HepG2 (cell line): ENCODE data around the gene CST4. TPM values are rescaled to one million over a fixed set of nuclear protein-coding genes. Genes with fewer than 3 reads are reported as not detected.
A peak's percentile ranks its signal among the peaks of the same experiment; 100 is the strongest.

ENCODE experiments used
- AKAP8 ChIP-seq: sonication (generic); formaldehyde crosslinking; IDR thresholded peaks from 2 replicates; pipeline ENCODE4 v1.5.1; 2020; ENCODE audit warnings: mild to moderate bottlenecking, missing genetic modification reagents
- CEBPB ChIP-seq: IDR thresholded peaks from 2 replicates; pipeline ENCODE4 v1.6.1; 2011; ENCODE audit warnings: low read depth, low read length, improper control_type of control experiment, borderline replicate concordance
- DNMT1 ChIP-seq: sonication (generic); formaldehyde crosslinking; IDR thresholded peaks from 2 replicates; pipeline ENCODE4 v1.5.1; 2020; ENCODE audit warnings: mild to moderate bottlenecking, missing genetic modification reagents
- FUBP1 ChIP-seq: sonication (generic); formaldehyde crosslinking; IDR thresholded peaks from 2 replicates; pipeline ENCODE4 v1.5.1; 2020; ENCODE audit warnings: missing genetic modification reagents, mild to moderate bottlenecking, borderline replicate concordance
- MLXIP ChIP-seq: sonication (generic); formaldehyde crosslinking; IDR thresholded peaks from 2 replicates; pipeline ENCODE4 v1.9.0; 2021; ENCODE audit warnings: missing genetic modification reagents, borderline replicate concordance
- MTF1 ChIP-seq: sonication (generic); formaldehyde crosslinking; IDR thresholded peaks from 2 replicates; pipeline ENCODE4 v1.5.0; 2020; ENCODE audit warnings: missing genetic modification reagents
- NPAS2 ChIP-seq: sonication (generic); formaldehyde crosslinking; IDR thresholded peaks from 2 replicates; pipeline ENCODE4 v1.8.0; 2022; ENCODE audit warnings: mild to moderate bottlenecking, missing genetic modification reagents, borderline replicate concordance
- SIN3A ChIP-seq: IDR thresholded peaks from 2 replicates; pipeline ENCODE4 v1.6.1; 2011; ENCODE audit warnings: low read depth, mild to moderate bottlenecking, control low read depth, low read length, borderline replicate concordance
- TARDBP ChIP-seq: sonication (generic); formaldehyde crosslinking; IDR thresholded peaks from 2 replicates; pipeline ENCODE4 v1.8.0; 2022; ENCODE audit warnings: mild to moderate bottlenecking, missing genetic modification reagents
- XRCC5 ChIP-seq: fragments of 200-400 bp; formaldehyde crosslinking; optimal IDR thresholded peaks from 2 replicates; pipeline ENCODE3; 2017; ENCODE audit warnings: mild to moderate bottlenecking, low read length
- ZNF605 ChIP-seq: sonication (generic); formaldehyde crosslinking; IDR thresholded peaks from 2 replicates; pipeline ENCODE4 v1.8.0; 2022; ENCODE audit warnings: mild to moderate bottlenecking, missing genetic modification reagents
- ZNF7 ChIP-seq: IDR thresholded peaks from 2 replicates; pipeline ENCODE4 v1.6.1; 2016; ENCODE audit warnings: missing biosample characterization, missing genetic modification reagents
- ZNF724P ChIP-seq: sonication (generic); formaldehyde crosslinking; IDR thresholded peaks from 2 replicates; pipeline ENCODE4 v1.8.0; 2022; ENCODE audit warnings: missing genetic modification reagents, borderline replicate concordance
- polyA plus RNA-seq, 8 experiments: library from polyadenylated mRNA; depleted of rRNA in 3 of 8; stranded (reverse) in 7 of 8; unstranded in 1 of 8; fragments of >200 nt; fragmentation: Illumina TruSeq in 4 of 8; extraction: Trizol in 4 of 8; gene quantifications; 2 replicates each; pipeline versions ENCODE4 v1.2.1 to v1.2.3, GENCODE V29; 2011 to 2016; ENCODE audit warnings: low read depth in 4 of 8, missing spikeins in 1 of 8, mixed read lengths in 1 of 8; ENCODE audit not compliant: insufficient read depth in 1 of 8
- total RNA-seq, 5 experiments: library from RNA; depleted of rRNA; stranded (reverse); fragments of >200 nt; fragmentation: Illumina TruSeq; extraction: Trizol; gene quantifications; 2 replicates each; pipeline ENCODE4 v1.2.3, GENCODE V29; 2016; ENCODE audit warnings: low read depth in 1 of 5
- TF ChIP-seq, protein P1 (sequence below): sonication (generic); formaldehyde crosslinking; IDR thresholded peaks from 2 replicates; pipeline ENCODE4 v1.9.0; 2021; ENCODE audit warnings: mild to moderate bottlenecking, missing genetic modification reagents
- TF ChIP-seq, protein P2 (sequence below): sonication (generic); IDR thresholded peaks from 2 replicates; pipeline ENCODE4 v1.6.1; 2016; ENCODE audit warnings: low read depth, borderline replicate concordance
- TF ChIP-seq, protein P3 (sequence below): sonication (generic); formaldehyde crosslinking; IDR thresholded peaks from 2 replicates; pipeline ENCODE4 v1.8.0; 2023; ENCODE audit warnings: mild to moderate bottlenecking, missing genetic modification reagents

CST4 gene
- total and polyA plus RNA-seq, 2 of the 13 experiments (the other 11 are each of a cell fraction or from before 2014, with no cell fraction given): not detected

DNA sequence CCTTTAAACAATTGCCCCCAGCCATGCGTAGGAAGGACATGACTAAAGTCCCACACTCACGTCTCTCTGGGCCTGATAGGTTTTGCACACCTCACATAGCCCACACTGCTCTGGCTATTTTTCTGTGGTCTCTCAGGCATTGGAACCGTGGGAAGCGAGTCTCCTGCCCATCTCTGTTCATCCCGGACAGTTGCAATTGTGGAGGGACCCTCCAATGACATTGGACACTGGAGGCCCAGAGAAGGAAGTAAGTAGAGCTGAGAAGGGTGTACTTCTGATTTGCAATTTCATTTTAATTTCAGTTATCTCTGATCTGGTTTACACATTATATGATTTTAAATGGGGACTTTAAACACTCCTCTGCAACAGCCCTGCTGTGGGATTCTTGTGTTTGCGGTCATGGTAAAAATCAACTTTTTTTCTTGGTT lies 27.8 kb downstream of the CST4 start (continued):
- TF ChIP-seq, protein P1, sequence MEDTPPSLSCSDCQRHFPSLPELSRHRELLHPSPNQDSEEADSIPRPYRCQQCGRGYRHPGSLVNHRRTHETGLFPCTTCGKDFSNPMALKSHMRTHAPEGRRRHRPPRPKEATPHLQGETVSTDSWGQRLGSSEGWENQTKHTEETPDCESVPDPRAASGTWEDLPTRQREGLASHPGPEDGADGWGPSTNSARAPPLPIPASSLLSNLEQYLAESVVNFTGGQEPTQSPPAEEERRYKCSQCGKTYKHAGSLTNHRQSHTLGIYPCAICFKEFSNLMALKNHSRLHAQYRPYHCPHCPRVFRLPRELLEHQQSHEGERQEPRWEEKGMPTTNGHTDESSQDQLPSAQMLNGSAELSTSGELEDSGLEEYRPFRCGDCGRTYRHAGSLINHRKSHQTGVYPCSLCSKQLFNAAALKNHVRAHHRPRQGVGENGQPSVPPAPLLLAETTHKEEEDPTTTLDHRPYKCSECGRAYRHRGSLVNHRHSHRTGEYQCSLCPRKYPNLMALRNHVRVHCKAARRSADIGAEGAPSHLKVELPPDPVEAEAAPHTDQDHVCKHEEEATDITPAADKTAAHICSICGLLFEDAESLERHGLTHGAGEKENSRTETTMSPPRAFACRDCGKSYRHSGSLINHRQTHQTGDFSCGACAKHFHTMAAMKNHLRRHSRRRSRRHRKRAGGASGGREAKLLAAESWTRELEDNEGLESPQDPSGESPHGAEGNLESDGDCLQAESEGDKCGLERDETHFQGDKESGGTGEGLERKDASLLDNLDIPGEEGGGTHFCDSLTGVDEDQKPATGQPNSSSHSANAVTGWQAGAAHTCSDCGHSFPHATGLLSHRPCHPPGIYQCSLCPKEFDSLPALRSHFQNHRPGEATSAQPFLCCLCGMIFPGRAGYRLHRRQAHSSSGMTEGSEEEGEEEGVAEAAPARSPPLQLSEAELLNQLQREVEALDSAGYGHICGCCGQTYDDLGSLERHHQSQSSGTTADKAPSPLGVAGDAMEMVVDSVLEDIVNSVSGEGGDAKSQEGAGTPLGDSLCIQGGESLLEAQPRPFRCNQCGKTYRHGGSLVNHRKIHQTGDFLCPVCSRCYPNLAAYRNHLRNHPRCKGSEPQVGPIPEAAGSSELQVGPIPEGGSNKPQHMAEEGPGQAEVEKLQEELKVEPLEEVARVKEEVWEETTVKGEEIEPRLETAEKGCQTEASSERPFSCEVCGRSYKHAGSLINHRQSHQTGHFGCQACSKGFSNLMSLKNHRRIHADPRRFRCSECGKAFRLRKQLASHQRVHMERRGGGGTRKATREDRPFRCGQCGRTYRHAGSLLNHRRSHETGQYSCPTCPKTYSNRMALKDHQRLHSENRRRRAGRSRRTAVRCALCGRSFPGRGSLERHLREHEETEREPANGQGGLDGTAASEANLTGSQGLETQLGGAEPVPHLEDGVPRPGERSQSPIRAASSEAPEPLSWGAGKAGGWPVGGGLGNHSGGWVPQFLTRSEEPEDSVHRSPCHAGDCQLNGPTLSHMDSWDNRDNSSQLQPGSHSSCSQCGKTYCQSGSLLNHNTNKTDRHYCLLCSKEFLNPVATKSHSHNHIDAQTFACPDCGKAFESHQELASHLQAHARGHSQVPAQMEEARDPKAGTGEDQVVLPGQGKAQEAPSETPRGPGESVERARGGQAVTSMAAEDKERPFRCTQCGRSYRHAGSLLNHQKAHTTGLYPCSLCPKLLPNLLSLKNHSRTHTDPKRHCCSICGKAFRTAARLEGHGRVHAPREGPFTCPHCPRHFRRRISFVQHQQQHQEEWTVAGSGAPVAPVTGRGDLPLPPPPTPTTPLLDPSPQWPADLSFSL: 0 out of 2 replicates have a peak, but pooled peaks have one; percentile 15
- TF ChIP-seq NPAS2 (CRISPR knock-in tag) (no peak), ZNF605 (CRISPR knock-in tag) (no peak), SIN3A (no peak), CEBPB (no peak), TARDBP (no peak), XRCC5 (no peak), MLXIP (CRISPR knock-in tag) (no peak), MTF1 (CRISPR knock-in tag) (peak; percentile 90; the same call in 1 of the 2 replicates), ZNF724P (no peak), FUBP1 (CRISPR knock-in tag) (no peak; the same call in 1 of the 2 replicates), AKAP8 (no peak; the same call in 1 of the 2 replicates), DNMT1 (CRISPR knock-in tag) (no peak), ZNF7 (CRISPR knock-in tag) (no peak)
- TF ChIP-seq, protein P2, sequence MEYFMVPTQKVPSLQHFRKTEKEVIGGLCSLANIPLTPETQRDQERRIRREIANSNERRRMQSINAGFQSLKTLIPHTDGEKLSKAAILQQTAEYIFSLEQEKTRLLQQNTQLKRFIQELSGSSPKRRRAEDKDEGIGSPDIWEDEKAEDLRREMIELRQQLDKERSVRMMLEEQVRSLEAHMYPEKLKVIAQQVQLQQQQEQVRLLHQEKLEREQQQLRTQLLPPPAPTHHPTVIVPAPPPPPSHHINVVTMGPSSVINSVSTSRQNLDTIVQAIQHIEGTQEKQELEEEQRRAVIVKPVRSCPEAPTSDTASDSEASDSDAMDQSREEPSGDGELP: no peak
- TF ChIP-seq, protein P3, sequence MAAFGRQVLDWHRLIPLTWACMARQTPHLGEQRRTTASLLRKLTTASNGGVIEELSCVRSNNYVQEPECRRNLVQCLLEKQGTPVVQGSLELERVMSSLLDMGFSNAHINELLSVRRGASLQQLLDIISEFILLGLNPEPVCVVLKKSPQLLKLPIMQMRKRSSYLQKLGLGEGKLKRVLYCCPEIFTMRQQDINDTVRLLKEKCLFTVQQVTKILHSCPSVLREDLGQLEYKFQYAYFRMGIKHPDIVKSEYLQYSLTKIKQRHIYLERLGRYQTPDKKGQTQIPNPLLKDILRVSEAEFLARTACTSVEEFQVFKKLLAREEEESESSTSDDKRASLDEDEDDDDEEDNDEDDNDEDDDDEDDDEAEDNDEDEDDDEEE: no peak
